Measurements from ENCODE around the gene YIF1A. TPM values are rescaled to one million over a fixed set of nuclear protein-coding genes. Genes with fewer than 3 reads are reported as not detected.

Gene YIF1A
- total and polyA plus RNA-seq, 9 donors: 45.3 to 58.9 (median 53.7) TPM

DNA sequence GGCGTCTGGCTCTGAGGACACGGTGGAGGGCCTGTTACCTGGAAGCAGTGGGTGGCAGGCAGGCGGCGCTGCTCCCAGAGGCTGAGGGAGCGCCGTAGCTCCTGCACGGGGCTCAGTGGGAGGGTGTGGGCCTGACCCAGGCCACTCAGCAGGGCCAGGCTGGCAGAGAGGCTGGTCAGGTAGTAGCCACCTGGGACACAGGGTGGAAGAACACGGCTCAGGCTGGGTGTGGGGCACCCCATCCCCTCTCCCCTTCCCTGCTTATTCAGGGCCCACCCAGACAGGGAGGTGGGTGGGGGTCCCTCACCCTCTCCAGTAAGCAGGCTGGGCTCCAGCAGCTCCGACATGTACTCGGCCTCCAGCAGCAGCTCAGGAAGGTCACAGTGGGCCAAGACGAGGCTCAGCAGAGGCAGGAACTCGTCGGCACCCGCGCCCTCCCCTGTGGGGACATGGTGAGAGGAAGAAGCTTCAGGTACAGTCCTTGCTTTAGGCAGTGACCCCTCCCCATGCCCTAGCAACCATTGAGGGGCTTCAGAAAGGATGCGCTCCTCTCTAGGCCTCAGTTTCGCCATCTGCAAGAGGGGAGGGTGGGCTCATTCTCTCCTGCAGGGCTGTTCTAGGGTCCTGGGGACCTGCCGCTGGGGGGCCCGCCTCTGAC lies 44.4 kb upstream of the YIF1A start:
- peak; percentile 2 for DNase-seq
- peaks cover 42% of the 10 kb centered on the region for H3K4me1 ChIP-seq (ENCODE audit: control insufficient read depth, insufficient read depth, low read length)

DNA sequence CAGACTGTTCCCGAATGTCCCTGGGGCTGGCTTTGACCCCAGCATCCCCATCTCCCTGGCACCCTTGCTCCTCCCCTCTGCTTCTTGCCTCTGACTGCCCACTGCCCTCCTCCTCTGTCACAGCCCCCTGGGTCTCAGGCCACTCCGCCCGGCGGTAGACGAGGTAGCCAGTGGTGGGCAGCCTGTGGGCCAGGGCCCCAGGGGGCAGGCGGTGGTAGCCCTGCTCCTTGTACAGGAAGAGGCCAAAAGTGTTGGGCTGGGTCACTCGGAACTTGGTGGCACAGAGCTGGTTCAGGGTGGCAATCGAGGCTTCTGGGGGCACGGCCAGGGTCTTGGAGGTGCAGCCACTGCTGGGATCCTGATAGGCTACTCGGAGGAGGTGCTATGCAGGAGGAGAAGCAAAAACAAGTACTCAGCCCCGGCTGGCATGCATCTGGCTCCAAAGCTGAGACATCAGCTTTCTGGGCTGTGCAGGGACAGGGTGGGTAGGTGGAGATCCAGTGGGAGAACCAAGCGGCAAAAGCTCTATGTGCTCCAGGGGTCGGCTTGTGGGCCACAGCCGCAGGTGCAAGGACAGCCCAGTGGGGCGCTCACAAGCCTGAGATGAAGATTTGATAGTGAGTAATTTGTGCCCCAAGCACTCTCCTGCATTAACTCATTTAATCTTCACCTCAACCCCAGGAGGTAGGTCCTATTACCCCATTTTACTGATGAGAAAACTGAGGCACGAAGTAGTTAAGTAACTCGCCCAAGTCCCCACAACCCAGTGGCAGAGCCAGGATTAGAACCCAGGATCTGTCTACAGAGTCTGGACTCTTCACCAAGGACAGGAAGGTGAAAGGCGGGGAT lies 43.7 kb upstream of the YIF1A start:
- DNase-seq: peak; percentile 1
- 92% methylated on average over 12 of the region's 18 CpGs for WGBS (ENCODE audit: insufficient coverage)
- H3K9me3 ChIP-seq (replicated peaks; ENCODE audit: control insufficient read depth, low read depth, low read length): no peaks in the 10 kb centered on the region
- no peak overlapping the region for H3K4me3 ChIP-seq (ENCODE audit: low read length)
- peaks cover 28% of the 10 kb centered on the region for H3K36me3 ChIP-seq (ENCODE audit: control insufficient read depth, insufficient read depth, low read length)
- no peaks in the 10 kb centered on the region for H3K27me3 ChIP-seq (ENCODE audit: control insufficient read depth, insufficient read depth, low read length)
- peaks cover 43% of the 10 kb centered on the region for H3K4me1 ChIP-seq (ENCODE audit: control insufficient read depth, insufficient read depth, low read length)
- H3K27ac ChIP-seq (ENCODE audit: low read length): no peak overlapping the region

More for the DNA sequence above, 44.4 kb upstream of the YIF1A start:
- Histone ChIP-seq H3K27me3 (ENCODE audit: control insufficient read depth, insufficient read depth, low read length) (no peaks in the 10 kb centered on the region), H3K4me3 (ENCODE audit: low read length) (no peak overlapping the region), H3K9me3 (replicated peaks; ENCODE audit: control insufficient read depth, low read depth, low read length) (no peaks in the 10 kb centered on the region), H3K36me3 (ENCODE audit: control insufficient read depth, insufficient read depth, low read length) (peaks cover 34% of the 10 kb centered on the region), H3K27ac (ENCODE audit: low read length) (no peak overlapping the region)
- 91% methylated on average over 11 of the region's 19 CpGs for WGBS (ENCODE audit: insufficient coverage)

DNA sequence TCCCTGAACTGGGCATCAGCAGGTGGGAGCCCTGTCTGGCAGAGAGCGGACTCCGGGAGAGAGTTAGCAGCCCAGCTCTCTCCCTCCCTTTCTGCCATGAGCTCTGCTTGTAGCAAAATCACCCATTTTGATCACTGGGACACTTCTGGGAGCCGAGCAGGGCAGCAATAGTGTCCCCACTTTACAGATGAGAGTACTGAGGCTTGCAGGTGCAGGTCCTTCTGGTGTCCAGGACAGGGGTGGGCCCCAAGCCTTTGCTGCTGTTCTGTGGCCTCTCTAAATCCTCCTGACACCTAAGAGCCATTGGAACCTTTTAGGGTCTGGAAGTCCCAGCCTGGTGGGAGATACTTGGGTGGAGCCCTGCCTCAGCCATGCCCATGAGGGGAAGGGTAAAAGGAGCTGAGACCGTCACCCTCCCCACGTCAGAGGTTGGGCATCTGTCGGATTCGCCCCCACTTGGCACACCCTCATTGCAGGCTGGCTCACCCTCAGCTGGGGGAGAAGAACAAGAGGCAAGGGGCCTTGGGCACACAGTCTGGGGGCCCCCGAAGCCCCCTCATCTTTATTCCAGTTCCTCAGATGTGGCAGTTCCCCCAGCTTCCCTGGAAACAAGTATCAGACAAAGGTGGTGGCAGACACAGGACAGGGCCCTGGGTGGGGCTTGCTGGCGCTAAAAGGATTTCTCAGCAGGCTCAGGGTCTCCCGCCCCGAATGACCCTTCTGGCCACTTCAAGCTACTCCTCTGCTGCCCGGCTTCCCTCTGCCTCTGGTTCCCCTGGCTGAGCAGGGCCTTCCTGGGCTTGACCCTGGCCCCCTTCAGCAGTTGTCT lies 42.8 kb upstream of the YIF1A start:
- 85% methylated on average over 7 of the region's 12 CpGs for WGBS (ENCODE audit: insufficient coverage)
- Histone ChIP-seq H3K9me3 (replicated peaks; ENCODE audit: control insufficient read depth, low read depth, low read length) (no peaks in the 10 kb centered on the region), H3K4me1 (ENCODE audit: control insufficient read depth, insufficient read depth, low read length) (peaks cover 43% of the 10 kb centered on the region), H3K27ac (ENCODE audit: low read length) (no peak overlapping the region), H3K27me3 (ENCODE audit: control insufficient read depth, insufficient read depth, low read length) (no peaks in the 10 kb centered on the region), H3K36me3 (ENCODE audit: control insufficient read depth, insufficient read depth, low read length) (peaks cover 22% of the 10 kb centered on the region), H3K4me3 (ENCODE audit: low read length) (no peak overlapping the region)
- no peak for DNase-seq

DNA sequence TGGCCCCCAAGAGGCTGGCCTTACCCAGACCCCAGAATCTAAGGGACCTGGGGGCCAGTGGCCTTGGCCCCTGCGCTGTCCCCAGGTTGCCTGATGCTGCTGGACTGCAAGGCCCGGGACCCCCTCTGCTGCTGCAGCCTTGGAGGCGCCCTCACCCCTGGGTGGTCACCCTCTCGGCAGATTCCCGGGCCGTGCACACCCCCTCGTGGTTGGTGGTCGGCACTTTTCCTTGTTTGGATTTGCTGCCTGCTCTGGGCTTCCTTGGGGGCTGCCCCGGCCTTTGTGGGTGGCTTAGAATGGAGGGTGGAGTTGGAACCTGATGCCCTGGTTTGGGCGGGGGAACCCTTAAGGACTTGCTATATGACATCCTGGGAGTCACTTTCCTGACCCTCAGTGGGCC lies 42.0 kb upstream of the YIF1A start:
- Histone ChIP-seq H3K27me3 (ENCODE audit: control insufficient read depth, insufficient read depth, low read length) (no peaks in the 10 kb centered on the region), H3K27ac (ENCODE audit: low read length) (no peak overlapping the region), H3K4me3 (ENCODE audit: low read length) (no peak overlapping the region), H3K4me1 (ENCODE audit: control insufficient read depth, insufficient read depth, low read length) (peaks cover 43% of the 10 kb centered on the region), H3K36me3 (ENCODE audit: control insufficient read depth, insufficient read depth, low read length) (peaks cover 22% of the 10 kb centered on the region), H3K9me3 (replicated peaks; ENCODE audit: control insufficient read depth, low read depth, low read length) (no peaks in the 10 kb centered on the region)
- no peak for DNase-seq
- WGBS (ENCODE audit: insufficient coverage): 54% methylated on average over 6 of the region's 10 CpGs

DNA sequence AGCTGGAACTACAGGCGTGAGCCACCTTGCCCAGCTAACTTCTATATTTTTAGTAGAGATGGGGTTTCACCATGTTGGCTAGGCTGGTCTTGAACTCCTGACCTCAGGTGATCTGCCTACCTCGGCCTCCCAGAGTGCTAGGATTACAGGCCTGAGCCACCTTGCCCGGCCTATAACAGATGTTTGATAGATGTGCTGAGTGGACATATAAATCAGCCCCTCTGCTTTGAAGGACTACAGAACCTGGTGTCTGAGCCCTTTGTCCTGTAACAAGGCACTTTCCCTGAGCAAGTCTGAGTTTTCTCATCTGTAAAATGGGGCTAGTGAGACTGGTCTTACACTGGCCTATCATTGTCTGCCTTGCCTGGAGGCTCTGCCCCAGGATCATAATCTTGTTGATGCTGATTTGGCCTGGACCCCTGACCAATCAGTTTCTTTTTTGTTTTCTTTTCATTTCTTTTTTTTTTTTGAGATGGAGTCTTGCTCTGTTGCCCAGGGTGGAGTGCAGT lies 40.3 kb upstream of the YIF1A start:
- 100% methylated on average over 1 of the region's 3 CpGs for WGBS (ENCODE audit: insufficient coverage)
- Histone ChIP-seq H3K9me3 (replicated peaks; ENCODE audit: control insufficient read depth, low read depth, low read length) (no peaks in the 10 kb centered on the region), H3K27me3 (ENCODE audit: control insufficient read depth, insufficient read depth, low read length) (no peaks in the 10 kb centered on the region), H3K27ac (ENCODE audit: low read length) (no peak overlapping the region), H3K4me3 (ENCODE audit: low read length) (no peak overlapping the region), H3K4me1 (ENCODE audit: control insufficient read depth, insufficient read depth, low read length) (peaks cover 43% of the 10 kb centered on the region), H3K36me3 (ENCODE audit: control insufficient read depth, insufficient read depth, low read length) (peaks cover 22% of the 10 kb centered on the region)
- no peak for DNase-seq

DNA sequence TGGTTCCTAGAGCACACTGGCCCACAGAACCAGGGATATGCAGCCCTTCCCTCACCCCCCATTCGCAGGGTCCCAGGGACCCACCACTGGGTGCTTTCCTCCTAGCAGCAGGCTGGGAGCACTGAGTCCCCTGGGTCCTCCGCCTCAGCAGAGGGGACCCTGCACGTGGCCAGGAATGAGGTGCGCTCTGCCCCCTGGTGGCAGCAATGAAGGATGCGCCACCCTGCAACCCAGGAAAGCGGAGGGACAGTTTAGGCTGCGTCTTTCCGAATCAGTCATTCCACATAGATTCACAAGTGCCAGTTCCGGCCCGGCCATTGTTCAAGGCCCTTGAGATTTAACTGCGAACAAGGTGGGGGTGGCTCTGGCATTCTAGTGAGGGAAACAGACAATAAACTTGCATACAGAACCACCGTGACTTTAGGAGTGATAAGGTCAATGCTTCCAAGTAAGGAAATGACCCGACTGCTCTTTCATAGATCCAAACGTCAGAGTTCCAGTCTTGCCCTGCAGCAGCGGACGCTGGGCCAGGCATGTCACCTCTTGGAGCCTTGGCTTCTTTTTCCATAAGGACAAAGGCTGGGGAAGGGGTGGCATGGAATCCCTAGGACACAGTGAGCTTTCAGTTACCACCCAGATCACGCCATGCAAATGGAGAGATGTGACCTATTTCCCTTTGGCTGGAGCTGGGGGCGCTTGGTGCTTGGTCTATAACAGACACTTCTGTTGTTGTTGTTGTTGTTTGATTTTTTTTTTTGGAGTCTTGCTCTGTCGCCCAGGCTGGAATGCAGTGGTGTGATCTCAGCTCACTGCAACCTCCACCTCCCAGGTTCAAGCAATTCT lies 39.6 kb upstream of the YIF1A start:
- Histone ChIP-seq H3K9me3 (replicated peaks; ENCODE audit: control insufficient read depth, low read depth, low read length) (no peaks in the 10 kb centered on the region), H3K4me1 (ENCODE audit: control insufficient read depth, insufficient read depth, low read length) (peaks cover 43% of the 10 kb centered on the region), H3K36me3 (ENCODE audit: control insufficient read depth, insufficient read depth, low read length) (peaks cover 22% of the 10 kb centered on the region), H3K4me3 (ENCODE audit: low read length) (no peak overlapping the region), H3K27ac (ENCODE audit: low read length) (peak overlapping the region; percentile 38), H3K27me3 (ENCODE audit: control insufficient read depth, insufficient read depth, low read length) (no peaks in the 10 kb centered on the region)
- peak; percentile 81 for DNase-seq
- 12% methylated on average over 13 of the region's 19 CpGs for WGBS (ENCODE audit: insufficient coverage)

DNA sequence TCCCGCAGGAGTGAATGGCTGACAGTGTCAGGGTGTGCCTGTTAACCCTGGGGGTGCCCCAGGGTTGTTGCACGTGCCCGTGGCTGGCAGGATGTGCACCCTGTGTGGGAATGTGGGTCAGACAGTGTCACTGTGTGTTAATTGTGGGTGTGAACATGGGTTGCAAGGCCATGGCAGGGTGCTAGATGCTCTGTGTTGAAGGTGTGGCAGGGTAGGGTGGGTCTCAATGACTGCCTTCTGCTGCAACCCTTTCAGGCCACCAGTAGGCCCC lies 39.0 kb upstream of the YIF1A start:
- Histone ChIP-seq H3K36me3 (ENCODE audit: control insufficient read depth, insufficient read depth, low read length) (peaks cover 19% of the 10 kb centered on the region), H3K27me3 (ENCODE audit: control insufficient read depth, insufficient read depth, low read length) (no peaks in the 10 kb centered on the region), H3K9me3 (replicated peaks; ENCODE audit: control insufficient read depth, low read depth, low read length) (no peaks in the 10 kb centered on the region), H3K4me1 (ENCODE audit: control insufficient read depth, insufficient read depth, low read length) (peaks cover 44% of the 10 kb centered on the region), H3K27ac (ENCODE audit: low read length) (peak overlapping the region; percentile 38), H3K4me3 (ENCODE audit: low read length) (no peak overlapping the region)
- WGBS (ENCODE audit: insufficient coverage): 64% methylated on average over 3 of the region's 3 CpGs
- no peak for DNase-seq

DNA sequence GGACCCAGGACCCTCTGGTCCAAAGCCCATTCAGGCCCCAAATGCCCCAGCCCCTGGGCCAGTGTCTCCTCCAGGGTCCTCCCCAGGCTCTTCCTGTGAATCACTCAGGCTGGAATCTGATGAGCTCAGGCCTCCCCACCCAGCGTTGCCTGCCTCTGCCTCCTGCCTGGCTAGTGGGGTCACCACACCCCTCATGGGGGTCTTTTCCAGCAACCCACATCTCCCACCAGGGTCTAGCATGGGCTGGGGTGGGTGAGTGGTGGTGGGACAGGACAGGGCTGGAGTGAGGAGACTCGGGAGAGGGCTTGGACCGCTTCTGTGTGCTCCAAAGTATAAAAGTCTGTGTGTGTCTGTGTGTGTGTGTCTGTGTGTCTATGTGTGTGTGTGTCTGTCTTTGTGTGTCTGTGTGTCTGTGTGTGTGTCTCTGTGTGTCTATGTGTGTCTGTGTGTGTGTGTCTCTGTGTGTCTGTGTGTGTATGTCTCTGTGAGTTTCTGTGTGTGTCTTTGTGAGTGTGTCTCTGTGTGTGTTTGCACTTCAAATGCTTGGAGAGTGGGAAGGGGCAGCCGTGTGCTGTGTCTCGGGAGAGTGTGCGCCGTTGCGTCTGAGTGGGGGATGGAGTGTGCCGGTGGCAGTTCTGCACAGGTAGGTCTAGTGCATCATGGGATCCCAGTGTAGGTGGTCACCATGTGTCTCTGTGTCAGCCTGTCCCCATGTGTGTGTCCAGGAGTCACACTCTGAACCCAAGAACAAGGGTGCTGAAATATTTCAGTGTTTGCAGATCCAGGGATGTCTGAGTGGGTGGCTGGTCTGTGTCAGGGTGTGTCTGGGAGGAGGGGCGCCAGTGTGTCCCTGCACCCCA lies 38.5 kb upstream of the YIF1A start:
- peak; percentile 65 for DNase-seq
- Histone ChIP-seq H3K36me3 (ENCODE audit: control insufficient read depth, insufficient read depth, low read length) (peaks cover 14% of the 10 kb centered on the region), H3K27ac (ENCODE audit: low read length) (peak overlapping the region; percentile 54), H3K27me3 (ENCODE audit: control insufficient read depth, insufficient read depth, low read length) (no peaks in the 10 kb centered on the region), H3K9me3 (replicated peaks; ENCODE audit: control insufficient read depth, low read depth, low read length) (no peaks in the 10 kb centered on the region), H3K4me1 (ENCODE audit: control insufficient read depth, insufficient read depth, low read length) (peaks cover 47% of the 10 kb centered on the region), H3K4me3 (ENCODE audit: low read length) (no peak overlapping the region)
- WGBS (ENCODE audit: insufficient coverage): 72% methylated on average over 8 of the region's 10 CpGs
